OCI-LY7 (cell line): ENCODE data around the gene ENHO.

Experiments
- CTCF ChIP-seq: fragments of 200-600 bp; sonication (generic); conservative IDR thresholded peaks from 2 replicates; pipeline ENCODE4 v1.5.1; 2014; ENCODE audit warnings: mild to moderate bottlenecking, antibody characterized with exemption, low read length, moderate library complexity, mixed read lengths
- EZH2phosphoT487 ChIP-seq: fragments of 200-600 bp; sonication (generic); IDR thresholded peaks from 2 replicates; pipeline ENCODE4 v1.6.1; 2018; ENCODE audit warnings: low read depth, borderline replicate concordance, mild to moderate bottlenecking, mixed run types, antibody characterized with exemption, low read length, moderate library complexity, mixed read lengths

- TF ChIP-seq CTCF: no peak
- TF ChIP-seq EZH2phosphoT487: no peak
These were observed 34.2 kb upstream of the ENHO start for GRCh38 chr9:34556949-34557348.
